Measurements from ENCODE around the gene MEF2C.
"Not testable (repeated sequence)": the region's sequence is repeated elsewhere in the genome, so short reads cannot be mapped to it uniquely, and the experiment has no call there.

Gene MEF2C

GRCh38 chr5:88807327-88807726 is 75.7 kb downstream of the MEF2C start:
- H3K4me3 Mint-ChIP-seq = no peak overlapping the region
- H3K27ac Mint-ChIP-seq = peak overlapping the region; percentile 91
- H3K27me3 Mint-ChIP-seq (ENCODE audit: low read depth, poor library complexity) = peaks cover 2% of the 10 kb centered on the region
- no peak for TF ChIP-seq CTCF (IDR thresholded peaks at IDR 0.05)
- H3K9me3 Mint-ChIP-seq = no peaks in the 10 kb centered on the region
- DNase-seq = no peak
- H3K4me1 Mint-ChIP-seq = peaks cover 27% of the 10 kb centered on the region
- H3K36me3 Mint-ChIP-seq (ENCODE audit: low read depth) = no peaks in the 10 kb centered on the region

- TF ChIP-seq CTCF (IDR thresholded peaks at IDR 0.05) = no peak
- peak; percentile 16 for DNase-seq
- Mint-ChIP-seq H3K27ac (peak overlapping the region; percentile 92), H3K27me3 (ENCODE audit: low read depth, poor library complexity) (peaks cover 2% of the 10 kb centered on the region), H3K36me3 (ENCODE audit: low read depth) (peaks cover 5% of the 10 kb centered on the region), H3K4me1 (peaks cover 20% of the 10 kb centered on the region), H3K4me3 (peak overlapping the region; percentile 16), H3K9me3 (peaks cover 5% of the 10 kb centered on the region)
Measured at GRCh38 chr5:88806338-88806737, 76.6 kb downstream of the MEF2C start.

- no peak for TF ChIP-seq CTCF (IDR thresholded peaks at IDR 0.05)
- DNase-seq = no peak
- peaks cover 2% of the 10 kb centered on the region for H3K27me3 Mint-ChIP-seq (ENCODE audit: low read depth, poor library complexity)
- peaks cover 5% of the 10 kb centered on the region for H3K9me3 Mint-ChIP-seq
- peaks cover 23% of the 10 kb centered on the region for H3K4me1 Mint-ChIP-seq
- H3K36me3 Mint-ChIP-seq (ENCODE audit: low read depth) = peaks cover 5% of the 10 kb centered on the region
- H3K27ac Mint-ChIP-seq = no peak overlapping the region
- H3K4me3 Mint-ChIP-seq = no peak overlapping the region
Measured at GRCh38 chr5:88805151-88805784, 77.7 kb downstream of the MEF2C start.

GRCh38 chr5:88804444-88804843 is 78.5 kb downstream of the MEF2C start:
- H3K9me3 Mint-ChIP-seq = peaks cover 5% of the 10 kb centered on the region
- H3K27me3 Mint-ChIP-seq (ENCODE audit: low read depth, poor library complexity) = peaks cover 2% of the 10 kb centered on the region
- H3K27ac Mint-ChIP-seq = no peak overlapping the region
- H3K36me3 Mint-ChIP-seq (ENCODE audit: low read depth) = peaks cover 5% of the 10 kb centered on the region
- TF ChIP-seq CTCF (IDR thresholded peaks at IDR 0.05) = no peak
- peaks cover 31% of the 10 kb centered on the region for H3K4me1 Mint-ChIP-seq
- DNase-seq = no peak
- no peak overlapping the region for H3K4me3 Mint-ChIP-seq

GRCh38 chr5:88803309-88803708 is 79.7 kb downstream of the MEF2C start:
- Mint-ChIP-seq H3K4me3 (no peak overlapping the region), H3K27ac (no peak overlapping the region), H3K36me3 (ENCODE audit: low read depth) (peaks cover 7% of the 10 kb centered on the region), H3K4me1 (peaks cover 31% of the 10 kb centered on the region), H3K9me3 (peaks cover 7% of the 10 kb centered on the region), H3K27me3 (ENCODE audit: low read depth, poor library complexity) (peaks cover 2% of the 10 kb centered on the region)
- no peak for TF ChIP-seq CTCF (IDR thresholded peaks at IDR 0.05)
- DNase-seq = no peak

- H3K36me3 Mint-ChIP-seq (ENCODE audit: low read depth) = peaks cover 21% of the 10 kb centered on the region
- DNase-seq = no peak
- peaks cover 7% of the 10 kb centered on the region for H3K27me3 Mint-ChIP-seq (ENCODE audit: low read depth, poor library complexity)
- TF ChIP-seq CTCF (IDR thresholded peaks at IDR 0.05) = no peak
- H3K4me3 Mint-ChIP-seq = no peak overlapping the region
- H3K9me3 Mint-ChIP-seq = peaks cover 28% of the 10 kb centered on the region
- H3K4me1 Mint-ChIP-seq = peaks cover 12% of the 10 kb centered on the region
- H3K27ac Mint-ChIP-seq = peak overlapping the region; percentile 36
Measured at GRCh38 chr5:88799938-88800535, 82.9 kb downstream of the MEF2C start.

- peaks cover 10% of the 10 kb centered on the region for H3K4me1 Mint-ChIP-seq
- H3K27me3 Mint-ChIP-seq (ENCODE audit: low read depth, poor library complexity); H3K27ac Mint-ChIP-seq; H3K4me3 Mint-ChIP-seq; DNase-seq: not testable (repeated sequence)
- peaks cover 28% of the 10 kb centered on the region for H3K9me3 Mint-ChIP-seq
- H3K36me3 Mint-ChIP-seq (ENCODE audit: low read depth) = peaks cover 21% of the 10 kb centered on the region
Measured at GRCh38 chr5:88798933-88799332, 84.1 kb downstream of the MEF2C start.

- Mint-ChIP-seq H3K36me3 (ENCODE audit: low read depth) (peaks cover 16% of the 10 kb centered on the region), H3K9me3 (peaks cover 27% of the 10 kb centered on the region)
- not testable (repeated sequence) for H3K27me3 Mint-ChIP-seq (ENCODE audit: low read depth, poor library complexity); H3K27ac Mint-ChIP-seq; H3K4me3 Mint-ChIP-seq; H3K4me1 Mint-ChIP-seq; DNase-seq
Measured at GRCh38 chr5:88793797-88794196, 89.2 kb downstream of the MEF2C start.
